Uterus (tissue), 4 donors: ENCODE measurements around the gene RTP3. TPM values are rescaled to one million over a fixed set of nuclear protein-coding genes. Genes with fewer than 3 reads are reported as not detected.

ENCODE experiments used
- DNase-seq, 2 donors: peaks; one replicate each; pipeline ENCODE4 v3.0.0-alpha.2; 2019 to 2020
- H3K27ac ChIP-seq, 2 donors: fragments of 200-600 bp; sonication (generic); 1 replicate in 1 of 2; 2 replicates in 1 of 2; pipeline ENCODE4 v1.5.1; 2016 to 2018
- H3K27me3 ChIP-seq, 2 donors: fragments of 200-600 bp; sonication (generic); one replicate each; pipeline ENCODE4 v1.5.1; 2018 to 2019; ENCODE audit warnings: control low read depth in 1 of 2
- H3K36me3 ChIP-seq, 2 donors: fragments of 200-600 bp; sonication (generic); one replicate each; pipeline ENCODE4 v1.5.1; 2019; ENCODE audit warnings: control low read depth in 1 of 2
- H3K4me1 ChIP-seq, 2 donors: fragments of 200-600 bp; sonication (generic); one replicate each; pipeline ENCODE4 v1.5.1; 2018 to 2019; ENCODE audit warnings: control low read depth in 1 of 2
- H3K4me3 ChIP-seq, 2 donors: fragments of 200-600 bp; sonication (generic); 1 replicate in 1 of 2; 2 replicates in 1 of 2; pipeline ENCODE4 v1.5.1; 2018 to 2019; ENCODE audit warnings: mild to moderate bottlenecking in 1 of 2
- H3K9me3 ChIP-seq, 2 donors: fragments of 200-600 bp; sonication (generic); one replicate each; pipeline ENCODE4 v1.5.1; 2019; ENCODE audit warnings: control low read depth in 1 of 2
- POLR2A ChIP-seq, 2 donors: fragments of 450-650 bp; IDR thresholded peaks; one replicate each; pipeline ENCODE4 v1.6.1; 2016; ENCODE audit warnings: antibody characterized with exemption in 2 of 2, mild to moderate bottlenecking in 1 of 2, moderate library complexity in 1 of 2
- intact Hi-C: fragments of 100-400 bp; cut with DNase I; formaldehyde crosslinking; loops from one replicate; pipeline ENCODE4 v1.15.1; 2023; ENCODE audit warnings: low total_unique reads
- total RNA-seq, 4 donors: library from RNA; depleted of rRNA in 3 of 4; stranded (reverse); fragments of >200 nt in 3 of 4; gene quantifications; one replicate each; pipeline versions ENCODE4 v1.1.0 to v1.2.4, GENCODE V29; 2014 to 2023
- TF ChIP-seq, protein P1 (sequence below), 4 experiments: fragments of 200-600 bp in 2 of 4; fragments of 450-650 bp in 2 of 4; sonication (generic) in 2 of 4; IDR thresholded peaks; one replicate each; pipeline ENCODE4 v1.5.1; 2016 to 2019; ENCODE audit warnings: antibody characterized with exemption in 4 of 4, mild to moderate bottlenecking in 2 of 4, moderate library complexity in 1 of 4
- donor health status: DM: yes; HTN: yes; CAD: no.

Gene RTP3
- not detected for total RNA-seq

DNA sequence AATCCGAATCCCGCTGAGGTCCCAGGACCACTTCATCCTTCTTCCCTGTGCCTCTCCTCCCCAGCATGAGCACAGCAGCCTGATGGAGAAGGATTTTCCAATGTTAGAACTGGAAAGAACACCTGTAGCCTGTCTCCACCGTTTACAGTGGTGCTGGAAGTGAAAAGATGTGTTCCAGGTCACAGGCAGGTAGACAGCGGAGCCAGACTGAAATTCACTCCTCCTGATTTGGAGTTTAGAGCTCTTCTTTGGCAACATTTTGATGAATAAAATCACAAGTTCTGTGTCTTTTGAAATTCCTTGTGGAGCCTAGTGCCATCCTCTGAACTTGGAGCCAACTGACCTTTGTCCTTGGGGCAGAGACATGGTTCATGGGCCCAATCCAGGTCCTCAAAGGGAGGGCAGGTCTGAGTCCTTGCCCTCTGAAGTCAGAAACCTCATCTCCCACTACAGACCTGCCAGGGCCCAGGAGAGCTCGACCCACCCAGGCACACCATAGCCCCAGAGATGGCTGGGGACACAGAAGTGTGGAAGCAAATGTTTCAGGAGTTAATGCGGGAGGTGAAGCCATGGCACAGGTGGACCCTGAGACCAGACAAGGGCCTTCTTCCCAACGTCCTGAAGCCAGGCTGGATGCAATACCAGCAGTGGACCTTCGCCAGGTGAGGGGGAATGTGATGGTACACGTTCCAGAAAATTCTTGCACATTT is at the start of gene RTP3:
RTP3 (plus strand) TSS at position 421 of the 710 bp plus-strand sequence; CDS start at position 508, 87 bp downstream.
- no peak within 1 kb of the TSS for H3K27ac ChIP-seq
- H3K9me3 ChIP-seq, result no peaks in the 10 kb centered on the region
- TF ChIP-seq, protein P1, sequence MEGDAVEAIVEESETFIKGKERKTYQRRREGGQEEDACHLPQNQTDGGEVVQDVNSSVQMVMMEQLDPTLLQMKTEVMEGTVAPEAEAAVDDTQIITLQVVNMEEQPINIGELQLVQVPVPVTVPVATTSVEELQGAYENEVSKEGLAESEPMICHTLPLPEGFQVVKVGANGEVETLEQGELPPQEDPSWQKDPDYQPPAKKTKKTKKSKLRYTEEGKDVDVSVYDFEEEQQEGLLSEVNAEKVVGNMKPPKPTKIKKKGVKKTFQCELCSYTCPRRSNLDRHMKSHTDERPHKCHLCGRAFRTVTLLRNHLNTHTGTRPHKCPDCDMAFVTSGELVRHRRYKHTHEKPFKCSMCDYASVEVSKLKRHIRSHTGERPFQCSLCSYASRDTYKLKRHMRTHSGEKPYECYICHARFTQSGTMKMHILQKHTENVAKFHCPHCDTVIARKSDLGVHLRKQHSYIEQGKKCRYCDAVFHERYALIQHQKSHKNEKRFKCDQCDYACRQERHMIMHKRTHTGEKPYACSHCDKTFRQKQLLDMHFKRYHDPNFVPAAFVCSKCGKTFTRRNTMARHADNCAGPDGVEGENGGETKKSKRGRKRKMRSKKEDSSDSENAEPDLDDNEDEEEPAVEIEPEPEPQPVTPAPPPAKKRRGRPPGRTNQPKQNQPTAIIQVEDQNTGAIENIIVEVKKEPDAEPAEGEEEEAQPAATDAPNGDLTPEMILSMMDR (IDR thresholded peaks at IDR 0.05), result no peak
- TF ChIP-seq POLR2A (IDR thresholded peaks at IDR 0.05), result no peak
- H3K4me1 ChIP-seq, result no peaks in the 10 kb centered on the region
- H3K4me3 ChIP-seq, result no peak within 1 kb of the TSS
- no peaks in the 10 kb centered on the region for H3K27me3 ChIP-seq
- DNase-seq, result no peak
- intact Hi-C loops, result no loop called here
- H3K36me3 ChIP-seq, result no peaks in the 10 kb centered on the region

- no peak overlapping the region for H3K4me3 ChIP-seq
- H3K27me3 ChIP-seq, result no peaks in the 10 kb centered on the region
- intact Hi-C loops, result no loop called here
- H3K27ac ChIP-seq, result no peak overlapping the region
- no peaks in the 10 kb centered on the region for H3K36me3 ChIP-seq
- H3K9me3 ChIP-seq, result no peaks in the 10 kb centered on the region
- DNase-seq, result no peak
- TF ChIP-seq POLR2A (IDR thresholded peaks at IDR 0.05), result no peak
- H3K4me1 ChIP-seq, result no peaks in the 10 kb centered on the region
These were observed 49.1 kb upstream of the RTP3 start for GRCh38 chr3:46448721-46449120.

DNA sequence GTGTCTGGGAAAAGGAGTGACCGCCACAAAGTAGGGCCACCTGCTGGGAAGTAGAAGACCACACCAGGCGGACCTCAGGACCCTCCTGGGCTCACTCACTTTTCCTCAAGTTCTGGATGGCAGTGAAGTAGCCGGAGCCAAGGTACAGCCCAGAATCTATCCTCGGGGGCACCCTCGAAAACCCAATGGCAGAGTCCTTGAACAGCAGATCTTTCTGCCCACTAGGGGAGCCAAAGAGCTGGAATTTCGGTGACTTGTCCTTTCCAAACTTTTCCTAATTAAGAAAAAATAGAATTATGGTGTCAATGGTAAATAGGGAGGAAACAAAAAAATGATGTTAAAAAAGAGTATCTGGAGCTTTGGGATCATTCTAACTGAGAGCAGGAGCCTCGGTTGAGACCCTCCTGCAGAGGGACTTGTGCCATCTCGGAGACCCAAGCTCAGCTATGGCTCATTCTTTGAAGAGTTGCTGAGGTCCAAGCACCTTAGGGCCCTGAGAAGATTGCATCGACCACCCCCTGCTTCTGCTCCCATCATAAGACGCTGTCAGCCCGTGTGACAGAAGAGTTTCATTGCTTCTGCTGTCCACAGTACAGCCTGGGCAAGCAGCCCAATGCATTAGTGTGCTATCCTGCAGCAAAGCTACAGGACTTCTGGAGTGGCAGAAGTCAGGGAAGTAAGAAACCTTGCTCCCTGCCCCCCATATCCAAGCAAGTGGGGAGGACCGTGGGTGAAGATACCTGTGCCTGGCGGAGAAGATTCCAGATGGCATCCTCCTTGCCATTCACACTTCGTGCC is 47.8 kb upstream of the RTP3 start:
- Histone ChIP-seq H3K4me3 (no peak overlapping the region), H3K27me3 (no peaks in the 10 kb centered on the region), H3K9me3 (no peaks in the 10 kb centered on the region), H3K4me1 (no peaks in the 10 kb centered on the region), H3K27ac (no peak overlapping the region), H3K36me3 (no peaks in the 10 kb centered on the region)
- intact Hi-C loops, result no loop called here
- no peak for TF ChIP-seq POLR2A (IDR thresholded peaks at IDR 0.05)
- TF ChIP-seq, protein P1 (IDR thresholded peaks at IDR 0.05), result no peak
- no peak for DNase-seq

DNA sequence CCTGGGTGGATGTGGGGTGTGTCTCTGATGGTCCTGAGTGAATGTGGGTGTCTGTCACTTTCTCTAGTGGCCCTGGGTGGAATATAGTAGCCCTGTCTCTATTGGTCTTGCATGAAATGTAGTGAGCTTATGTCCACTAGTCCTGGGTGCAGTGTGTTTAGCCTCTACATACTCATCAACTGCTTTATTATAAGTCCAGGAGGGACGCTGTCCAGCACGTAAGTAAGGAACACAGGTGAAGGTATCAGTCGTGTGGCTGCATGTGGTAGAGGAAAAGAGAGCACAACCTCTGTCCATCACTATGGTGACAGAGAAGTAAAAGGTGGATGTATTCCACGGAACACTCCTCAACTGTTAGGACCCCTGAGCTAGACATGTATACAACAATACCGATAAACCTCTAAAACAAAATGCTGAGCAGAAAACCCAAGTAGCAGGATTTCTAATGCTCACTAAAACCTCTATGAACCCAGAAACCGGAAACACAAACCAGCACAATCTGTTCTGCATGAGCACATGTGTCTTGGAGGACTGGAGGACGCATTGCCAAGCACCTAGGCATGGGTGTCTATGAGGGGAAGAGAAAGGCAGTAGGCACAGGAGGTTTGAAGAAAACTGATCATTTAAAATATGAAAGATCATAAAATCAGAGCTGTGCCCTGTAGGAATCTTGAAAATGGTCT is 44.1 kb upstream of the RTP3 start:
- H3K9me3 ChIP-seq, result no peaks in the 10 kb centered on the region
- H3K36me3 ChIP-seq, result no peaks in the 10 kb centered on the region
- DNase-seq, result no peak
- no peaks in the 10 kb centered on the region for H3K27me3 ChIP-seq
- H3K4me3 ChIP-seq, result no peak overlapping the region
- TF ChIP-seq POLR2A (IDR thresholded peaks at IDR 0.05), result no peak
- TF ChIP-seq, protein P1 (IDR thresholded peaks at IDR 0.05), result no peak
- no peak overlapping the region for H3K27ac ChIP-seq
- intact Hi-C loops, result no loop called here
- H3K4me1 ChIP-seq, result no peaks in the 10 kb centered on the region

DNA sequence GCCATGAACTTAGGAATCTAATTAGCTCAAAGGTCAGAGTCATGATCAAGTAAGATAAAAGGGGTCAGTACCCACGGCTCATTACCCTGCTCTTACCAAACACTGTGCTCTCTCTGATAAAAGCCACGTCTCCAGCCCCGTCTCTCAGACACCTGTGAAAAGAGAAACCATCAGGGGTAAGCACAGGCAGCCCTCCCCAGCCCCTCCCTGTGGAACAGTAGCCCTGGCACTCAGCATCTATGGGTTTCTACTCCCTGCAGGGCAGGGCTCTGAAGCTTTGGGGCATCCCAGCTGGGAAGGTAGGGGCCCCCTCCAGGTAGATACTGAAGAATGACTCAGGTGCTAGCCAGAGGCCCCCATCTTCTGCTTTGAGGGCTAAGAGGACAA is 43.6 kb upstream of the RTP3 start:
- no peak for TF ChIP-seq POLR2A (IDR thresholded peaks at IDR 0.05)
- TF ChIP-seq, protein P1 (IDR thresholded peaks at IDR 0.05), result no peak
- intact Hi-C loops, result no loop called here

More for the DNA sequence above, 43.6 kb upstream of the RTP3 start:
- H3K4me3 ChIP-seq, result no peak overlapping the region
- no peak overlapping the region for H3K27ac ChIP-seq
- no peaks in the 10 kb centered on the region for H3K9me3 ChIP-seq
- no peaks in the 10 kb centered on the region for H3K36me3 ChIP-seq
- DNase-seq, result no peak
- H3K27me3 ChIP-seq, result no peaks in the 10 kb centered on the region
- H3K4me1 ChIP-seq, result no peaks in the 10 kb centered on the region
